ENCODE results near the gene ECM2.

Gene ECM2

GRCh38 chr9:92510747-92511146, 25.0 kb downstream of the ECM2 start:
- no peak for TF ChIP-seq CTCF (IDR thresholded peaks at IDR 0.05; ENCODE audit: borderline replicate concordance, extremely low read depth, low read length, poor library complexity, severe bottlenecking)
- TF ChIP-seq EZH2 (IDR thresholded peaks at IDR 0.05; ENCODE audit: borderline replicate concordance, low read depth, low read length, severe bottlenecking), result no peak
- Histone ChIP-seq H3K9ac (ENCODE audit: low read depth, low read length) (no peak overlapping the region), H3K36me3 (ENCODE audit: insufficient read depth, low read length) (no peaks in the 10 kb centered on the region), H3K79me2 (ENCODE audit: insufficient read depth, low read length) (no peaks in the 10 kb centered on the region), H3K4me2 (ENCODE audit: insufficient read depth, low read length) (no peak overlapping the region), H3K4me3 (ENCODE audit: low read depth in 1 of 2, low read length in 2 of 2) (no peak overlapping the region), H3K27me3 (ENCODE audit: insufficient read depth, low read length, poor library complexity) (no peaks in the 10 kb centered on the region), H3K4me1 (ENCODE audit: insufficient read depth, low read length) (no peaks in the 10 kb centered on the region), H4K20me1 (ENCODE audit: insufficient read depth, low read length) (no peaks in the 10 kb centered on the region), H2AFZ (ENCODE audit: low read depth, low read length) (no peak overlapping the region), H3K27ac (ENCODE audit: low read length) (no peak overlapping the region), H3K9me3 (ENCODE audit: insufficient read depth, low read length, severe bottlenecking) (no peaks in the 10 kb centered on the region)
- ATAC-seq (ENCODE audit: insufficient read depth, low read depth) (no peak), DNase-seq (no peak)

DNA sequence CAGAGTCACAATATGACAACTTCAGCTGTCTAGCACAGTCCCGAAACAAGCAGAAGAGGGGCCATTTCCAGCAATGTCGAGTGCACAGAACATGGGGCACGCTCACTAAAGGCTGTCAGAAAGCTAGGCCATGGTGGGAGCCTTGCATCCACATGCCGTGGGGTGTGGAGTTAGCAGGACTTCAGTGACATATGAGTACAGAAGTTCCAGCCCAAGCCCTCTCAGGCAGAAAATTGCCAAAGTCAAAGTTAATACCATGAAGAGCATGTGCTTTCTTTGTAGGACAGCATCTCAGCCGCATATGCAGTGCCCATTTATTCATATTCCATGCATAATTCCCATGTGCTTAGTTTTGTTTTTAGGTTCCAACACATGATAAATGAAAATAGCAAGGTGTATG, 26.7 kb downstream of the ECM2 start:
- Histone ChIP-seq H3K9me3 (ENCODE audit: insufficient read depth, low read length, severe bottlenecking) (no peaks in the 10 kb centered on the region), H3K4me2 (ENCODE audit: insufficient read depth, low read length) (no peak overlapping the region), H3K27me3 (ENCODE audit: insufficient read depth, low read length, poor library complexity) (no peaks in the 10 kb centered on the region), H3K79me2 (ENCODE audit: insufficient read depth, low read length) (no peaks in the 10 kb centered on the region), H3K36me3 (ENCODE audit: insufficient read depth, low read length) (no peaks in the 10 kb centered on the region), H3K4me3 (ENCODE audit: low read depth in 1 of 2, low read length in 2 of 2) (no peak overlapping the region), H2AFZ (ENCODE audit: low read depth, low read length) (no peak overlapping the region), H4K20me1 (ENCODE audit: insufficient read depth, low read length) (no peaks in the 10 kb centered on the region), H3K9ac (ENCODE audit: low read depth, low read length) (no peak overlapping the region), H3K4me1 (ENCODE audit: insufficient read depth, low read length) (no peaks in the 10 kb centered on the region), H3K27ac (ENCODE audit: low read length) (no peak overlapping the region)
- TF ChIP-seq CTCF (IDR thresholded peaks at IDR 0.05; ENCODE audit: borderline replicate concordance, extremely low read depth, low read length, poor library complexity, severe bottlenecking) (no peak), EZH2 (IDR thresholded peaks at IDR 0.05; ENCODE audit: borderline replicate concordance, low read depth, low read length, severe bottlenecking) (no peak)
- ATAC-seq (ENCODE audit: insufficient read depth, low read depth) (no peak), DNase-seq (no peak)

DNA sequence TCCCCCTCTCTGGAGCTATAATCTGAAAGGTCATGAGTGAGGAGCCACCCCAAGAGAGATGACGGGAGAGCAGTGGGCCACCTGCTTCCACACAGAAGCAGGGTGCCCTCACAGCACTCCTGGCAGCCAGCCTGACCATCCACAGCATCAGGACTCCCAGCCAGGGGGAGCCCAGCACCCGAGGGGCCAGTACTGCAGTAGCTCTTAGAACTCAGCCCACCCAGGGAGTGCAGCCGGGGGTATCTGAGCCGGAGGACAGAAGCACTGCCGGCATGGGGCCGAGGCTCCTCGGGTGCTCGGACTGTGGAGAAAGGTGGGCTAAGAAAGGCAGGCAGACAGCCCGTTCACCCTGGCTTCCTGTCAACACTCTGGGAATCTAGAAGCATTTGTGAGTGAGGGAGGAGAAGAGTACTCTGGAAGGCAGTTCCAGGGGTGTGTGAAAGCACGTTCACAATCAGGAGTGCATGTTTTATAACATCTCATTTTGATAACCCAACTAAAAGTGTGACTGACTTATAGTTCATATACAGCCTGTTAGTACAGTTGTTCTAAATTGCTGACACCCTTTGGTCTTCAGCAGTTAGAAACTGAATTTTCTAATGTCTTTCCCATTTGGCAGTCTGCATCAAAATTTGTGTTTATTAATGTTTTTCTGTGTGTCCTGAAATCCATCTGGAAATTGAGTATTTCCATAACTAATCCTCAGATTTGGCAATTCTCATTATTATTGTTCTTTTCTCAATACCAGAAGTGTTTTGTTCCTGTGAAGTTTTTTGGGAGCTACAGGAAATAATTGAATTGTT, 27.6 kb downstream of the ECM2 start:
- no peak for DNase-seq
- Histone ChIP-seq H3K4me2 (ENCODE audit: insufficient read depth, low read length) (no peak overlapping the region), H3K9ac (ENCODE audit: low read depth, low read length) (no peak overlapping the region), H2AFZ (ENCODE audit: low read depth, low read length) (no peak overlapping the region), H3K9me3 (ENCODE audit: insufficient read depth, low read length, severe bottlenecking) (no peaks in the 10 kb centered on the region), H3K27me3 (ENCODE audit: insufficient read depth, low read length, poor library complexity) (no peaks in the 10 kb centered on the region), H3K79me2 (ENCODE audit: insufficient read depth, low read length) (no peaks in the 10 kb centered on the region), H4K20me1 (ENCODE audit: insufficient read depth, low read length) (no peaks in the 10 kb centered on the region), H3K27ac (ENCODE audit: low read length) (no peak overlapping the region), H3K4me1 (ENCODE audit: insufficient read depth, low read length) (no peaks in the 10 kb centered on the region), H3K4me3 (ENCODE audit: low read depth in 1 of 2, low read length in 2 of 2) (no peak overlapping the region), H3K36me3 (ENCODE audit: insufficient read depth, low read length) (no peaks in the 10 kb centered on the region)
- TF ChIP-seq EZH2 (IDR thresholded peaks at IDR 0.05; ENCODE audit: borderline replicate concordance, low read depth, low read length, severe bottlenecking) (no peak), CTCF (IDR thresholded peaks at IDR 0.05; ENCODE audit: borderline replicate concordance, extremely low read depth, low read length, poor library complexity, severe bottlenecking) (no peak)
- no peak for ATAC-seq (ENCODE audit: insufficient read depth, low read depth)
